Esophagus (tissue), 2 donors: Measurements from ENCODE around the gene GALNTL6. TPM values are rescaled to one million over a fixed set of nuclear protein-coding genes. Genes with fewer than 3 reads are reported as not detected.
"Not testable (repeated sequence)": the region's sequence is repeated elsewhere in the genome, so short reads cannot be mapped to it uniquely, and the experiment has no call there.

Source experiments
- H3K27ac ChIP-seq, 2 donors: one replicate each; pipeline ENCODE4 v1.5.1; 2013; ENCODE audit warnings: low read depth in 2 of 2, mild to moderate bottlenecking in 2 of 2, inconsistent platforms in 1 of 2, low read length in 1 of 2, moderate library complexity in 1 of 2
- H3K27me3 ChIP-seq, 2 donors: one replicate each; pipeline ENCODE4 v1.6.1; 2013; ENCODE audit warnings: low read length in 2 of 2, control low read depth in 1 of 2, mild to moderate bottlenecking in 1 of 2; ENCODE audit not compliant: insufficient read depth in 2 of 2, control insufficient read depth in 1 of 2
- H3K36me3 ChIP-seq, 2 donors: one replicate each; pipeline ENCODE4 v1.6.1; 2013; ENCODE audit warnings: low read length in 1 of 2; ENCODE audit not compliant: control insufficient read depth in 2 of 2, insufficient read depth in 2 of 2
- H3K4me1 ChIP-seq, 2 donors: one replicate each; pipeline ENCODE4 v1.6.1; 2013; ENCODE audit warnings: low read length in 1 of 2; ENCODE audit not compliant: control insufficient read depth in 2 of 2, insufficient read depth in 2 of 2
- H3K4me3 ChIP-seq, 2 donors: one replicate each; pipeline ENCODE4 v1.5.1; 2013; ENCODE audit warnings: low read length in 2 of 2, mild to moderate bottlenecking in 2 of 2, low read depth in 1 of 2, moderate library complexity in 1 of 2
- H3K9me3 ChIP-seq, 2 donors: one replicate each; pipeline ENCODE4 v1.6.1; 2013; ENCODE audit warnings: mild to moderate bottlenecking in 2 of 2, low read depth in 1 of 2, low read length in 1 of 2, moderate library complexity in 1 of 2; ENCODE audit not compliant: control insufficient read depth in 2 of 2, insufficient read depth in 1 of 2
- WGBS, 2 donors: extraction: QIAGEN DNeasy Blood & Tissue Kit; methylation state at CpG; one replicate each; pipeline ENCODE4 v1.1.7; 2013; 5-methylcytosine and 5-hydroxymethylcytosine counted together
- polyA plus RNA-seq, 2 donors: library from polyadenylated mRNA; stranded (reverse); fragments of 200-250 nt; gene quantifications; one replicate each; pipeline ENCODE4 v1.2.3, GENCODE V29; 2013
- donor health status: healthy with polysubstance abuse.
- donor health status: Bipolar disorder and iron deficiency.

GALNTL6 gene
- polyA plus RNA-seq, 2 donors: not detected

DNA sequence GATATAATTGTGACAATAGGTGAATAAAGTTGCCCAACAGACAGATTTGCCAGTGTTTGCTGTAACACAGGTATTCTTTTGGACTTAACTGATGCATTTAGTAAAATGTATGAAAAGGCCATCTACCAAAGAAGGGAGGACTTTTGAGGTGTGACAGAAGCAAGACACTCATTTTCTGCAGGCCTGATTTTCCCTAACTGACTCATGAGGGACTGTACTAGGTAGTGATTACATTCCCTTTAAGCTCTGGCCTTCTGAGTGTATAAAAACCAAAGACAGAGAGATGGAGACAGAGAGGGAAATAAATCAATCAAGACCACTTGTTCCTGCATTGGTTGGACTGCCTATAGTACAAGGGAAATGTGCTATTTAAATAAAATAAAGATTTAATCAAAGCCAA, 1204.6 kb downstream of the GALNTL6 start:
- no peaks in the 10 kb centered on the region for H3K9me3 ChIP-seq
- H3K27me3 ChIP-seq: no peaks in the 10 kb centered on the region
- no peaks in the 10 kb centered on the region for H3K36me3 ChIP-seq
- H3K4me3 ChIP-seq: no peak overlapping the region
- H3K4me1 ChIP-seq: no peaks in the 10 kb centered on the region
- H3K27ac ChIP-seq: no peak overlapping the region

GRCh38 chr4:173018446-173018845, 1205.2 kb downstream of the GALNTL6 start:
- Histone ChIP-seq H3K27ac (no peak overlapping the region), H3K4me3 (no peak overlapping the region), H3K27me3 (no peaks in the 10 kb centered on the region), H3K4me1 (no peaks in the 10 kb centered on the region), H3K9me3 (no peaks in the 10 kb centered on the region), H3K36me3 (no peaks in the 10 kb centered on the region)
- 91 to 94% methylated on average over 3 of the region's 3 CpGs for WGBS, 2 donors

DNA sequence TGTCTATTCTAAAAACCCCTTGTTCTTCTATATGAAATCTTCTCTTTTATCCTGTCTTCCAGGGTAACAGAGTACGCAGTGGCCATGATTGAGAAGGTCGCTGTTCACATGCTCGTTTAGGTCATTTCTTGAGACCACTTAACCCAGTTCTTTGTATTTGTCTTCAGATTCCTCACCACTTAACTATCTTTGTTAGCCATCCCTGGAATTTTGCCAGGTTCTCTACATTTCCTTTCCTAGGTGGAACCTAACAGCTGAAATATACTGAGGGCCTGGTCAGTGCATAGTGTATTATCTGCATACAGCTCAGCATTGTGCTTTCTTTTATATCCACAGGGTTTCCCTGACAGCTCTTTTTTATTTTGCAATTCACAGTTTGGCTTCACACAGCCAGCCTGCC, 1206.5 kb downstream of the GALNTL6 start:
- Histone ChIP-seq H3K36me3 (no peaks in the 10 kb centered on the region), H3K27ac (no peak overlapping the region), H3K9me3 (no peaks in the 10 kb centered on the region), H3K27me3 (no peaks in the 10 kb centered on the region), H3K4me3 (no peak overlapping the region), H3K4me1 (no peaks in the 10 kb centered on the region)
- 92% methylated on average over 3 of the region's 3 CpGs for WGBS, 2 donors

DNA sequence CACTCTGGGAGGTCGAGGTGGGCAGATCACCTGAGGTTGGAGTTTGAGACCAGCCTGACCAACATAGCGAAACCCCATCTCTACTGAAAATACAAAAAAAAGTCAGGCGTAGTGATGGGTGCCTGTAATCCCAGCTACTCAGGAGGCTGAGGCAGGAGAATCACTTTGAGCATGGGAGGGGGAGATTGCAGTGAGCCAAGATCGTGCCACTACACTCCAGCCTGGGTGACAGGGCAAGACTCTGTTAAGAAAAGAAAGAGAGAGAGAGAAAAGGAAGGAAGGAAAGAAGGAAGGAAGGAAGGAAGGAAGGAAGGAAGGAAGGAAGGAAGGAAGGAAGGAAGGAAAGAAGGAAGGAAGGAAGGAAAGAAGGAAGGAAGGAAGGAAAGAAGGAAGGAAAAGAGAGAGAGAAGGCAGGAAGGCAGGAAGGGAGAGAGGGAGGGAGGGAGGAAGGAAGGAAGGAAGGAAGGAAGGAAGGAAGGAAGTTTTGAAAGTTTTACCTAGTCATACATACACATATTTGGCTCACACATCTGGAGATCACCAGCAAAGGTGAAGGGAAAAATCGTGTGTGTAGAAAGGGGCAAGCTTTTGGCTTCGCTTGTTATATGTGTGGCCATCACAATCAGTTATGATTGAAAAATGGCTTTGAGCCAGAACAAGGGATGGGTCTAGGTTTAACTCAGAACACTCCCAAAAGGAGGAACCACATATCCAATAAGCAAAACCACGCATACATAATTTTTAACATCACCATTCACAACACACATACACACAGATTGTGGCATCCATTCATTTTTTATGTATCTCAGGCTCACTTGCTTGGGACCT, 1208.8 kb downstream of the GALNTL6 start:
- not testable (repeated sequence) for H3K4me3 ChIP-seq, H3K27ac ChIP-seq, H3K27me3 ChIP-seq, H3K36me3 ChIP-seq, H3K4me1 ChIP-seq, H3K9me3 ChIP-seq
- WGBS, 2 donors: 87 to 88% methylated on average over 7 of the region's 7 CpGs

DNA sequence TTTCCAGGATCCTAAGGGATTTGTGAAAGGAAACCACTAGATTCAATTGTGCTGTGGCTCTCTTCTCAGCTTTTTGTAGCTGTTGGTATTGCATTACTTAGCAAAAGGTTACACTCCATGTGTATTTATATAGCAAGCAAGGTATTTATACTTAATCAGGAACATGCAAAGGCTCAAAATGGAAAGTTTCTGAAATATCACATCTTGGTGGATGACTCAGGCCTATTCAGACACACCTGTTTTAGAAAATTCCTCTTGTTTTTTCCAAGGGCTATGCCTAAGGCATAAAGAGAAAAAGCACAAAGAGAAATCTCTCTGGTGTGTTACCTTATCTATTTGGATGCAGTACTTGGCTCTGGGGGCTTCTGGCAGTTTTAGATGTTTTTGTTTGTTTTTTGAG, 1211.0 kb downstream of the GALNTL6 start:
- Histone ChIP-seq H3K27me3 (no peaks in the 10 kb centered on the region), H3K4me3 (no peak overlapping the region), H3K9me3 (no peaks in the 10 kb centered on the region), H3K4me1 (no peaks in the 10 kb centered on the region), H3K27ac (no peak overlapping the region), H3K36me3 (no peaks in the 10 kb centered on the region)

DNA sequence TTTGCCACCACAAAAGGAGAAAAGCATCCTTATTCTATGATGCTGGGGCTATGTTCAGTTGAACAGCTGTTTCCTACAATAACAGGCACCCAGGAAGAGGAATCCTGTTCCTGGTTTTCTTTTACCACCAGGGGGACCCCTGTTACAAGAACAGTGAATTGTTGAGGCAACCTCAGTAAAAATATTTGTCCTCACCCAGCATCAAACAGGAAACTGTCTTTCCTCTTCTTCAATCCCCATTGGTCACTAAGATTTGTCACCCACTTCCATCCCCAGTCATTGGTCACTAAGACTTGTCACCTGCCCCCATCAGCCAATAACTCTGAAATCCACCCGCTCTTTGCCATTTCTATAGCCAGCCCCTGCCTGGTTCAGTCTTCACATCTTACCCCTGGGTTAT, 1211.9 kb downstream of the GALNTL6 start:
- 96 to 100% methylated on average over 1 of the region's 1 CpG for WGBS, 2 donors
- H3K27ac ChIP-seq: no peak overlapping the region
- H3K4me3 ChIP-seq: no peak overlapping the region
- H3K9me3 ChIP-seq: no peaks in the 10 kb centered on the region
- no peaks in the 10 kb centered on the region for H3K27me3 ChIP-seq
- no peaks in the 10 kb centered on the region for H3K4me1 ChIP-seq
- no peaks in the 10 kb centered on the region for H3K36me3 ChIP-seq

DNA sequence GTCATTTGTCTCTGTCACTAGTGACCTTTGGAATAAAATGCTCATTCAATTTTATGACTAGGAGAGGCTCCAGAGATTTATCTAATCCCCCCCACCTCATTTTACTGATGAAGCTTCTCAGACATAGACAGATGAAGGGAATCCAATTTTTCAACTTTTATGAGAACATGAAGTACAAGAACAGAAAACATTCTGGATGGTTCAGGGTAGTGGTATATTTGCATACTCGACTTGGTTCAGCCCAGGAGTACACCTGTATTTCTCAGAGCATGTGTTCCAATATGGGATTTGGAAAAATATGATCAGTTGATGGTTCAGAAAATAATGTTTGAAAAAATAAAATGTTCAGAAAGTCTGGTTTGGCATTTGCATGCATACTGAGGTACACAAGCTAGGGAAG, 1224.0 kb downstream of the GALNTL6 start:
- Histone ChIP-seq H3K9me3 (no peaks in the 10 kb centered on the region), H3K36me3 (no peaks in the 10 kb centered on the region), H3K4me3 (no peak overlapping the region), H3K27ac (no peak overlapping the region), H3K4me1 (no peaks in the 10 kb centered on the region), H3K27me3 (no peaks in the 10 kb centered on the region)
- 79 to 83% methylated on average over 1 of the region's 1 CpG for WGBS, 2 donors

GRCh38 chr4:173038192-173038896, 1225.1 kb downstream of the GALNTL6 start:
- H3K4me3 ChIP-seq: no peak overlapping the region
- no peaks in the 10 kb centered on the region for H3K36me3 ChIP-seq
- H3K4me1 ChIP-seq: no peaks in the 10 kb centered on the region
- no peaks in the 10 kb centered on the region for H3K9me3 ChIP-seq
- H3K27me3 ChIP-seq: no peaks in the 10 kb centered on the region
- H3K27ac ChIP-seq: no peak overlapping the region
- whole genome bisulfite sequencing, 2 donors: 62 to 69% methylated on average over 6 of the region's 6 CpGs

DNA sequence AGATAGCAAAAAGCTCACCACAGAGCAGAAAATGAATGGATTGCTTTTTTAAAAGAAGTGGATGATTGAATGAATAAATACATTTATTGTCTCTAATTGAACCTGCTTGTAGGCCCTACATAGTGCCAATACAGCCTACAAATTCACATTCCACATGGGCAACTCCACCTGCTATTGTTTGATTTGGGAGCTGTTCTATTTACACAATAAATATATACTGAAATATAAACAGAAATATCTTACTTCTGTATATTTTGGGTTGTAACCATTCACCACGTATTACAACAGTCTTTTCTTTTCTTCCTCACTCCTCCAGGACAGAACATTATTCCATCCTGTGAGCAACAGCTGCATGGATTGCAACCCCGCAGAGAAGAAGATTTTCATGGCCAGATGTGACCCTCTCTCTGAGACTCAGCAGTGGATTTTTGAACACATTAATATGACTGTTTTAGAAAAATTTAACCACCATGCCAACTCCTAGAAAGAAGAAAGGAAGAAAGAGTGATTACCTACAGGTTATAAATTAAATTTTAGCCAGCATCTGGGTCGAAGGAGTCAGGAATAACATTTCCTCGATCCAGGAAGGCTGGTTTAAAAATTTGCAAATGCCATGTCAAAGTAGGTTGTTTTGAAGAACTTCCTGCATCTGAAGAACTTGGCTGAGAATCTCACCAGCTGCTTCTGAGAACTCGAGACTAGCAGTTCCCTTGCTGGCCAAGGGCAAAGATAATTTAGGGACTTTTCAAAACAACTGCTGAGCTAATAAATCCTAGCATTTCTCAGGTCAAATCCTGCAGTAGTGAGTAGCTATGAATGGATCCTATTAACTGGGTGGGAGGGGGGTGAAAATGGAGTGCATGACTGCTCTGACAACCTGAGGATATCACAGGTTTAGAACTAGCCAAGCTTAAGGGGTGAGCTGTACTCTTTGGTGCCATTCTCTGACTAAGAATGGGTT, 1226.7 kb downstream of the GALNTL6 start:
- Histone ChIP-seq H3K4me1 (no peaks in the 10 kb centered on the region), H3K27ac (no peak overlapping the region), H3K4me3 (no peak overlapping the region), H3K9me3 (no peaks in the 10 kb centered on the region), H3K36me3 (no peaks in the 10 kb centered on the region), H3K27me3 (no peaks in the 10 kb centered on the region)
- 18 to 21% methylated on average over 5 of the region's 5 CpGs for WGBS, 2 donors
